Activated T-helper 17 cell treated with anti-CD3 and anti-CD28 coated beads, Interleukin-2, amount 50 U/mL, for 72 hours (primary cell): Measurements from ENCODE around the gene CD58. TPM values are rescaled to one million over a fixed set of nuclear protein-coding genes. Genes with fewer than 3 reads are reported as not detected.

Experiments
- ATAC-seq: fragments of 150-1000 bp; cut with Tn5 transposase; replicated peaks from 2 replicates; pipeline ENCODE4 v1.10.0; 2021; ENCODE audit warnings: mild to moderate bottlenecking, moderate library complexity
- H3K27ac Mint-ChIP-seq: one replicate; pipeline ENCODE4 v1.8.0; 2022; ENCODE audit warnings: mixed read lengths
- H3K27me3 Mint-ChIP-seq: one replicate; pipeline ENCODE4 v1.8.0; 2022; ENCODE audit warnings: mixed read lengths
- H3K36me3 Mint-ChIP-seq: one replicate; pipeline ENCODE4 v1.8.0; 2022; ENCODE audit warnings: low read depth, mild to moderate bottlenecking, mixed read lengths
- H3K4me1 Mint-ChIP-seq: one replicate; pipeline ENCODE4 v1.8.0; 2022; ENCODE audit warnings: mixed read lengths
- H3K4me3 Mint-ChIP-seq: one replicate; pipeline ENCODE4 v1.8.0; 2022; ENCODE audit warnings: mild to moderate bottlenecking, mixed read lengths
- H3K9me3 Mint-ChIP-seq: one replicate; pipeline ENCODE4 v1.8.0; 2022; ENCODE audit warnings: mixed read lengths
- total RNA-seq, 2 donors: library from RNA; stranded (reverse); gene quantifications; one replicate each; pipeline ENCODE4 v1.2.3, GENCODE V29; 2022

Gene CD58
- total RNA-seq, 2 donors from 2014 or later = 36.8 to 40.5 TPM

DNA sequence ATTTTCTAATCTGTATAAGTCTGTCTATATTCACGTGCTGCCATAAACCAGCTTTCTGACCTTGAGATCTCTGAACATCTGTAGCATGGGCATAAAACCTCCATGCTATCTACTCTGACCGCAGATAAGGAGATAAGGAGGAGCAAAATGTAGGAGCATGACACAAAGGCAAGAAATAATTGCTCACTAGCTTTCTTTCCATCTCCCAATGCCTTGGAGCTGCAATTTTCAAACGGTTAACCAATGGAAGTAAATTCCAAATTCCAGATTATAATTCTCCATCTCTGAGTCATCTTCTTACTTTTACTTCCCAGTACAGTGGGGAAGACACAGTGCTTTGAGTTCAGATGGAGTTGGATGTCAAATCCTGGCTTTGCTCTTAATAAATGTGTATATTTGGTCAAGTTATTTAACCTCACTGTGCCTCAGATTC lies 41.6 kb downstream of the CD58 start:
- ATAC-seq = no peak
- Mint-ChIP-seq H3K27me3 (no peaks in the 10 kb centered on the region), H3K9me3 (peaks cover 9% of the 10 kb centered on the region), H3K36me3 (peaks cover 79% of the 10 kb centered on the region), H3K4me1 (peaks cover 16% of the 10 kb centered on the region), H3K4me3 (no peak overlapping the region), H3K27ac (no peak overlapping the region)

DNA sequence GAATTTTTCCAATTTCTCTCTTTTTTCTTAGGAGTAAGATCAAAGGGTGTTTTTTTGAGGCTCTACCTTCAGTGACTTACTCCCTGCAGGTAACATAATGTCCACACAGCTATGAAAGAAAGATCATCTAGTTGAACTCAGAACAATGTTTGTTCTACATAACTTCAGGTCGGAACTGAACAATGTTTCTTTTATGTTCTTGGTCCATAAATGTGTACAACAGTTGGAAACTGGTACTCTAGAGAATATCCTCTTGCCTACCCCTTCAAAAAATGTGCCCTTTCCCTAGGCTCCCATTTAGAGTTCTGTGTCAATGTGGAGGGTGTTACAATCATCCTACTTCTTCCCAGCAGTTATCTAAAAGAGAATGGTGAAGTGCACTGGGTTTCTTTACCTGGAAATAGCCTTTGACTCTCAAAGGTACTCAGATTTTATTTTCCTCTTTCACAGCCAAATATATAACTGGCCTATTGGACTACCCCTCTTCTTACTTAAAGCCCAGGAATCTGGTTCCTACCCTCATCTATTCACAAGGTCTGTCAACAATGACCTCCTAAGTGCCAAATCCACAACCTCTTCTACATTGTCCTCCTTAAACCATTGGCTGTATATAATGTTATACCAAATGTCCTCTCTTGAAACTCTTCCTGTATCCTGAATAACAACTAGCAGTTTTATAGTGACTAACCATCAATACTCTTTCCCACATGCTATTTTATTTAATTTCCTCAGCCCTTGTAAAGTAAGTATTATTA lies 42.3 kb downstream of the CD58 start:
- H3K9me3 Mint-ChIP-seq = peaks cover 9% of the 10 kb centered on the region
- H3K36me3 Mint-ChIP-seq = peaks cover 72% of the 10 kb centered on the region
- peaks cover 16% of the 10 kb centered on the region for H3K4me1 Mint-ChIP-seq
- H3K27ac Mint-ChIP-seq = no peak overlapping the region
- H3K27me3 Mint-ChIP-seq = no peaks in the 10 kb centered on the region
- no peak overlapping the region for H3K4me3 Mint-ChIP-seq
- ATAC-seq = no peak

DNA sequence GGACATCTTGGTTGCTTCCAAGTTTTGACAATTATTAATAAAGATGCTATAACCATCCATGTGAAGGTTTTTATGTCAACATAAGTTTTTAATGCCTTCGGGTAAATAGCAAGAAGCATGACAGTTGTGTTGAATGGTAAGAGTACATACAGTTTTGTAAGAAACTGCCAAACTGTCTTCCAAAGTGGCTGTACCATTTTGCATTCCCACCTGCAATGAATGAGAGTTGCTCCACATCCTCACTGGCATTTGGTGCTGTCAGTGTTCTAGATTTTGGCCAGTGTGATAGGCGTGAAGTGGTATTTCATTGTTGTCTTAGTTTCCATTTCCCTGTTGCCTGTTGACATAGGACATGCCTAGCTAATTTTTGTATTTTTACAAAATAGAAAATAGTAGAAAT lies 45.4 kb downstream of the CD58 start:
- peaks cover 73% of the 10 kb centered on the region for H3K36me3 Mint-ChIP-seq
- ATAC-seq = no peak
- H3K27ac Mint-ChIP-seq = peak overlapping the region; percentile 67
- no peaks in the 10 kb centered on the region for H3K27me3 Mint-ChIP-seq
- peaks cover 9% of the 10 kb centered on the region for H3K9me3 Mint-ChIP-seq
- H3K4me3 Mint-ChIP-seq = no peak overlapping the region
- H3K4me1 Mint-ChIP-seq = peaks cover 12% of the 10 kb centered on the region

DNA sequence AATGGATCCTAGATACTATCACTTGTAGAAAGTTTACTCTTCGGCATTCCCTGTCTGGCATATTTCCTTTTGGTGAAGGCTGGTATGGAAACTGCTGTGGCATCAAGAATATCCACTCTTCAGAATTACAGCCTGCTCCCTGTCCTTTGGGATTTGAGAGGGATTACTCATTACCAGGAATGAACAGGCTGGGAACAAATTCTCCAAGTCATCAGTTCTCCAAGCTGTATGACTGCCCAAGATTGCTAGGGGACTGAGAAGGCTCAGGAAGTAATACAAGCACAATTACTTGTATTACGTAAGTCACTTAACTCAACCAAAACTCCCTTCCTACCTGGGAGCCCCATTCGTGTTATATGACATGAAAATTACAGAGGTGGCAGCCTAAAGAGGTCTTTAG lies 49.6 kb downstream of the CD58 start:
- Mint-ChIP-seq H3K36me3 (peaks cover 61% of the 10 kb centered on the region), H3K4me1 (peaks cover 15% of the 10 kb centered on the region), H3K9me3 (no peaks in the 10 kb centered on the region), H3K27ac (no peak overlapping the region), H3K4me3 (no peak overlapping the region), H3K27me3 (no peaks in the 10 kb centered on the region)
- no peak for ATAC-seq

DNA sequence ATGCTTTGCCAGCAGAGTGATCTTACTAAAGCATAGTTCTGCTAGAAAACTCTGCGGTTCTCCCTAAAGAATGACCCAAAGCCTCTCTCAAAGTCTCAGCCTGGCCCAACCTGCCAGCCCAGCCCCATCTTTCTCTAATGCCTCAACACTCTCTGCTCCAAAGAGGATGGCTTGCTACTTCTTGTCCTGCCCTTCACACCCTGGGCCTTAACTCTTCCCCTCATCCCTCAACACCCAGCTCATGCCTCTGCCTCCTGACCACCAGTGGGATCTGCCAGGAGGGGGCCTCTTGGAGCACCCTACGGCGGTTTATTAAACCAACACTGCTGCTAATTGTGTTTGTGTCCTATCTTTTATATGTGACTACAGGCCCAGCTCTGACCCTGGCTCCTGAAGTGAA lies 52.4 kb downstream of the CD58 start:
- Mint-ChIP-seq H3K4me1 (peaks cover 30% of the 10 kb centered on the region), H3K4me3 (no peak overlapping the region), H3K9me3 (no peaks in the 10 kb centered on the region), H3K27ac (peak overlapping the region; percentile 9), H3K27me3 (no peaks in the 10 kb centered on the region), H3K36me3 (peaks cover 60% of the 10 kb centered on the region)
- ATAC-seq = no peak

DNA sequence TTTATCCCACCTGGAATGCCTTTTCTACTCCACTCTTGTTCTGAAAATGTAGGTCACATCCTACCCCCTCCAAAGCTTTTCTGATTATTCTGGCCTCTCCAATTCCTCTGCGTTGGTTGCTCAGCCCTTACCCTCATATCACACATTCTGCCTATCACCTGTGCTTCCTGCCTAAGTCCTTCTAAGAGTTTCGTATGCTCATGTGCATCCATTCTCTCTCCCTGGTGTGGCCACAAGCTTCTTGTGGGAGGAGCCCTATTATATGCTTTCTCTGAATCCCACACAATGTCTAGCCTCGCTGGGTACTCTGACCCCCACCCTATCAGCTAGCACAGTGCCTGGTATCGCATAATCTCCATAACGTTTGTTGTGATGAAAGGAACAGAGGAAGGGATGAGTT lies 54.2 kb downstream of the CD58 start:
- no peaks in the 10 kb centered on the region for H3K27me3 Mint-ChIP-seq
- H3K4me3 Mint-ChIP-seq = peak overlapping the region; percentile 78
- peaks cover 42% of the 10 kb centered on the region for H3K4me1 Mint-ChIP-seq
- no peak for ATAC-seq
- H3K9me3 Mint-ChIP-seq = no peaks in the 10 kb centered on the region
- H3K27ac Mint-ChIP-seq = peak overlapping the region; percentile 94
- H3K36me3 Mint-ChIP-seq = peaks cover 48% of the 10 kb centered on the region

DNA sequence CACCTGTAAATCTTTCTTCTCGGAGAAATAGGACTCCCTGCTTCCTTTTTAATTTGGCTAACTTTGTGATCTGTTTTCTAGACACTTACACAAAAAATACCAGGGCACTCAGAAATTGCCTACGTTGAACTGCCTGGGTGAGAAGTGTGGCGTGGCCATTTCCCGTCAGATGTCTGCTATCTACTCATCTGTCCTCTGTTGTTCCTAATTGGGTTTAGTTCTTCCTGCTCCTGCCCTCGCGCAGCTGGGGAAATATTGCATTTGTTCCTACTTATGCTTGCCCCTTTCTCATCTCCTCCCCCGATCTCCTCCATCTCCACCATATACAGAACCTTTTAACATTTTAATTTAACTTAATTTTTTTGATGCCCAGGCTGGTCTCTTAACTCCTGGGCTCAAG lies 55.1 kb downstream of the CD58 start:
- peak overlapping the region; percentile 78 for H3K4me3 Mint-ChIP-seq
- H3K9me3 Mint-ChIP-seq = no peaks in the 10 kb centered on the region
- peaks cover 48% of the 10 kb centered on the region for H3K4me1 Mint-ChIP-seq
- H3K27ac Mint-ChIP-seq = peak overlapping the region; percentile 94
- ATAC-seq = peak; percentile 34
- H3K36me3 Mint-ChIP-seq = peaks cover 40% of the 10 kb centered on the region
- H3K27me3 Mint-ChIP-seq = no peaks in the 10 kb centered on the region

DNA sequence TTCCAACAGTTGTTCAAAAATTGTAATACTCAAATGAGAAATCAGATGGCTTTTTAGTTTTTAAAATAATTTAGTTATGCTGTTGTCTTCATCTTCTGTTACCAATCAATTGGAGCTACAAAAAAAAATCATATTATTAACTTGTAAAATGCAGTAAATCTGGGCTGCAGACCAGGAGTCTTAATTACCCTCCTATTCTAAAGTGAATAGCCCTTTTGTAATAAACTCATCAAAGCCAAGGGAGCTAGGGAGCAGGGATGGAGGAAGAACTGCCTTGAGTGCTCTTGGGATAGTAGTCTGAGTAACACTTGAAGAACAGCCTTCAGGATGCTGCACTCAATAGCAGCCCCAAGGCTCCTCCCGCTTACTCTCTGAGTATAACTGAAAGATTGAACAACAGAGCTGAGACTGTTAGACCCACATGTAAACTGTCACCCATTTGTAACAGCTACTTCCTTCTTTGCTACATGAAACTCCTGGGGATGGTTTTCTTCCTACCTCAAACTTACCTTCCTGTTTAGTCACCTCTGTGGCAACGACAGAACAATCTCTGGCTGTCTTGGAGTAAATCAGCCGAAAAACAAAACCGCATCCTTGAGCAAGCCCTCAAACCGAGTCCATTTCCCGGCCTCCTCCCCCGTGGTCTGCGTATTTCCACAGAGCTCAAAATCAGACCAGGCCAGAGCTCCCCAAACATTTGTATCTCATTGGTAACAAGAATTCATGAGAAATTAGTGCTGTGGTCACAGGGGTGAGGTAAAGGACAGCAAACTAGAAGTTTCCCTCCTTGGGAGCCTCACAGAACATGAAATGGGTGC lies 55.9 kb downstream of the CD58 start:
- peaks cover 33% of the 10 kb centered on the region for H3K36me3 Mint-ChIP-seq
- no peaks in the 10 kb centered on the region for H3K9me3 Mint-ChIP-seq
- H3K4me1 Mint-ChIP-seq = peaks cover 48% of the 10 kb centered on the region
- H3K27me3 Mint-ChIP-seq = no peaks in the 10 kb centered on the region
- ATAC-seq = peak; percentile 91
- H3K4me3 Mint-ChIP-seq = peak overlapping the region; percentile 78
- H3K27ac Mint-ChIP-seq = peak overlapping the region; percentile 94

DNA sequence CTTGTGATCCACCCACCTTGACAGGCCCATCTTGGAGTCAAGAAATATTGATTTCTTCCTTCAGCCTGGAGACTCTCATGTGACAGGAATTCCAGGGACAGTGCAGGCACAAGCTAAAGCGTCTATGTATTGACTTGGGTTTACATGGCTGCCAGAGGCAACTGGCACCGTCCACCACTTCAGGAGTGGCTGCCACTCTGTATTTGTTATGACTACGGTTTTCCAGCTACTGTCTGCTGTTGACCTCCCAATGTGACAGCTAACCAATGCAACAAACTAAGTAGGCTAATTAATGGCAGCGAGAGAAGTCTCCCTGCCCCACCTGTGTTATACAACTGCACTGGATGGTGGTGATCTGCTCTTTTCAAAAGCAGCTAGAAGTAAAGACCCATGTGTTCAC lies 56.9 kb downstream of the CD58 start:
- ATAC-seq = no peak
- Mint-ChIP-seq H3K36me3 (peaks cover 23% of the 10 kb centered on the region), H3K9me3 (no peaks in the 10 kb centered on the region), H3K27ac (no peak overlapping the region), H3K27me3 (no peaks in the 10 kb centered on the region), H3K4me1 (peaks cover 56% of the 10 kb centered on the region), H3K4me3 (no peak overlapping the region)

DNA sequence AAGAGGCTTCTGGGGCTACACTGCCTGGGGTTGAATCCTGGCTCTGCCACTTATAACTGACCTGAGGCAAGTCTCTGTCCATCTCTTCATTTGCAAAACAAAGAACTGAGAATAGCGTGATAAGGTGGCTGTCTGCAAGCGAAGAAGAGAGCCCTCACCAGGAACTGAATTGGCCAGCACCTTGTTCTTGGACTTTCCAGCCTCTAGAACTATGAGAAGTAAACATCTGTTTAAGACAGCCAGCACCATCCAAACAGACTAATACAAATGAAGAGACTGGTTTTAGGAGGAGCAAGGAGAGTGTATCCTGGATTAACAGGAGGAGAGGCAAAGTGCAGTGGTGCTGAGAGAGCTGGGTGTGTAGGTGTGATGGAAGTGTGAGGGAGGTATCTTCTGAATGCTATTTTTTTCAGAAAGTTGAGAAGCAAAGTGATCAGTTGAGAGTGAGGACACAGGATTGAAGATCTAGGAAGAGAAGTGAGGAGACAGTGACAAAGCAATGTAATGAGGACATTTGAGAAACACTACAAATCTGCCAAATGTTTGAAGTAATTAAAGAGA lies 59.3 kb downstream of the CD58 start:
- ATAC-seq = no peak
- Mint-ChIP-seq H3K4me3 (no peak overlapping the region), H3K4me1 (peaks cover 59% of the 10 kb centered on the region), H3K36me3 (peaks cover 13% of the 10 kb centered on the region), H3K27me3 (no peaks in the 10 kb centered on the region), H3K27ac (peak overlapping the region; percentile 34), H3K9me3 (no peaks in the 10 kb centered on the region)

DNA sequence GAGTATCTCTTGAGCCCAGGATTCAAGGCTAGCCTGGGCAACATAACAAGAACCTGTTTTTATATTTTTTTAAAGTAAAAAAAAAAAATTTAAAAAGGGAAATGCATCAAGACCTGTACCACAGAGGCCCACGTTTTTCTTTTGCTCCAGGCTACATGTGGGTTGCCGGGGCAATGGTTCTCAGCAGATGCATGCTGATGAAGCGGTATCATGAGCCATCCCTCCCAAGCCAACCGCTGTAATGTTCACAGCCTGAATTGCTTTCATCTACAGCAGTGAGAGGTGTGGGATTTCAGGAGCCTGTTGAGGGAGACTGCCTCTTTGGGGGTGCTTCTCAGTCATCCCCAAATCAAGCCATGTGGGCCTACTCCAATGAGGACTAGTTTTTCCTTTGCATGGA lies 60.5 kb downstream of the CD58 start:
- H3K4me3 Mint-ChIP-seq = no peak overlapping the region
- peak overlapping the region; percentile 62 for H3K27ac Mint-ChIP-seq
- H3K36me3 Mint-ChIP-seq = peaks cover 10% of the 10 kb centered on the region
- no peaks in the 10 kb centered on the region for H3K27me3 Mint-ChIP-seq
- H3K4me1 Mint-ChIP-seq = peaks cover 54% of the 10 kb centered on the region
- ATAC-seq = no peak
- no peaks in the 10 kb centered on the region for H3K9me3 Mint-ChIP-seq

DNA sequence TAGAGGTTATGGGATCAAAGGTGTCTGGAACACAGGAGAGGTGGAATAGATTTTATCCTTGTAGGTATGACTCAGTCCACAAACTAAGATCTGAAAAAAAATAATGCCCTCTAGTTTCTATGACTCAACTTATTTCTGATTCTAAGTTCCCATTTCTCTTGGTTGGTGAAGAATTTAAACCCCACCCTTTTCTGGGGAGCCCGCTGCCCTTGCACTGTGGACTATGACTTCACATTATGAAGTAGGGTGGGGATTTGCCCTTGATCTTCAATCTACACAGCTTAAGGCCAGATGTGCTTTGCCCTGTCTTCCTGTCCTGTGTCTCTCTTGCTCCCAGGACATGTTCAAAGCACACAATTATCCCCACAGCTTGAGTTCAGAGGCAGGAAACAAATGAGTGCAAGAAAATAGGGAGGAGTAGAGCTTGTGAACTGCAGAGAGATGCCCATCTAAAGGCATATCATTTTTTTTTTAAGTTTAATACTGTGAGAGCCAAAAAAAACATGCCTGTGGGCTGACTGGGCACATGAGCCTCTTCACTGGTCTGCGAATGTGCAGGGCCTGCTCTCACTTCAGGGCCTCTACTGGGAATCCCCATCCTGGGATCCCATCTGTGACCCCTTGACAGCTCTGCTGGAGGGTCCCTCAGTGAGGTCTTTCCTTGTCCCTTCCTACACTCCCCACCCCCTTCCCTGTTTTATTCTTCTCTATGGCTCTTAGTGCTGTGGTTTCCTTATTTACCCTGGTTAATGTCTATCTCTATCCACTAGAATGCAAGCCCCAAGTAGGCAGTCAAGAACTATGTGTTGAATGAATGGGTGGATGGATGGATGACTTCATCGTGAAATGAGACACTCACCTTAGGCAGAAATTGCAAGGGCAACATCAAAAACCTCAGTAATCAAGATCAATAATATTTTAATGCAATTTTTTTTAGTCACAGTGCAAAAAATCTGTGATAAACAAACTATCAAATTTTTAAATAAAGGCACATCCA lies 61.5 kb downstream of the CD58 start:
- no peaks in the 10 kb centered on the region for H3K9me3 Mint-ChIP-seq
- peak overlapping the region; percentile 74 for H3K27ac Mint-ChIP-seq
- H3K36me3 Mint-ChIP-seq = peaks cover 5% of the 10 kb centered on the region
- H3K27me3 Mint-ChIP-seq = no peaks in the 10 kb centered on the region
- H3K4me3 Mint-ChIP-seq = peak overlapping the region; percentile 51
- peak; percentile 70 for ATAC-seq
- peaks cover 55% of the 10 kb centered on the region for H3K4me1 Mint-ChIP-seq

DNA sequence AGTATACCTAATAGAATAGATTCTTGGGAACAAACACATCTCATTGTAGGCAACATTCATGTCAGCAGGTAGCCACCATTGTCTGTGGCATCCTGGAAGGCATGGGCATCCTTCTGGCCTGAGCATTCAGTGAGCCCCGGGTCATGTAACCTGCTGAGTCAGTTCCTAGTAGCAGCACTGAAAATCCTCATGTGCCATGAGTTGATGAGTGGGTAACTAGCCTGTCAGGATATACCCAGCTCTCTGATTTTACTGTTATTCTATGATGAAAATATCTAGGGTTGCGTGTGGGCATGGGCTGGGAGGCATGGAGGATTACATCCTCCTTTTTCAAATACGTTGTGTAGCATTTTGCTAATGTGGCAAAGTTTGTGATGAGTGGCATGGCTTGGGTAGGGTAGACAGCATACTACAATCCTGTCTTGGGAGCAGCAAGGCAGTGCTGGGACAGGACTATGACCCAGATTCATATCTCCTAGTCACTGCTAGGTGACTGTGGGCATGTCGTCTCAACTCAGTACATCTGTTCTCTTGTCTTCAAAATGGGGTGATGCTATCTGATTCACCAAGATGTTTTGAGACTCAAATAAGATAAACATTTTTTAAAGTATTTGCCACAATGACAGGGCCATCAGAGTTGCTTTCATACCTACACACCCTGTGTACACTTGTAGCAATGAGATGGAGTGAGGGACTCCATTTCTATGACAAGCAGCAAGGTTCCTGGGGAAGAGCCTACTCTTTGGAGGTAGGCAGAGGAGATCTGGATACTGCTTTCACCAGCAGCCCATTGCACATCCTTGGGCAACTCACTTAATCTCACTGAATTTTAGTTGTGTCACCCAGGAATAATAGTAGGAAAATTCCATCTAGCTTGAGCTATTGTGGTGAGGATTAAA lies 62.5 kb downstream of the CD58 start:
- ATAC-seq = peak; percentile 52
- H3K36me3 Mint-ChIP-seq = peaks cover 5% of the 10 kb centered on the region
- no peaks in the 10 kb centered on the region for H3K9me3 Mint-ChIP-seq
- peaks cover 63% of the 10 kb centered on the region for H3K4me1 Mint-ChIP-seq
- peak overlapping the region; percentile 51 for H3K4me3 Mint-ChIP-seq
- H3K27me3 Mint-ChIP-seq = no peaks in the 10 kb centered on the region
- H3K27ac Mint-ChIP-seq = peak overlapping the region; percentile 74
